Right ventricle myocardium inferior (tissue), 1 donor: ENCODE measurements around the gene NAV2. TPM values are rescaled to one million over a fixed set of nuclear protein-coding genes. Genes with fewer than 3 reads are reported as not detected.
A peak's percentile ranks its signal among the peaks of the same experiment; 100 is the strongest.
"Not testable (repeated sequence)": the region's sequence is repeated elsewhere in the genome, so short reads cannot be mapped to it uniquely, and the experiment has no call there.

Source experiments
- ATAC-seq: fragments of 200-7000 bp; cut with Tn5 transposase; one replicate; pipeline ENCODE4 v1.9.1; 2020; ENCODE audit warnings: mild to moderate bottlenecking, moderate library complexity
- DNase-seq: peaks from one replicate; pipeline ENCODE4 v3.0.0; 2021; ENCODE audit errors: missing footprints
- intact Hi-C: fragments of 100-400 bp; cut with DNase I; formaldehyde crosslinking; loops from one replicate; pipeline ENCODE4 v1.11.0; 2022
- total RNA-seq: library from RNA; stranded (reverse); fragmentation: NEBNext Ultra II Directional; extraction: Animal tissue kit (Norgen Biotek cat#: 25700); gene quantifications from one replicate; pipeline ENCODE4 v1.2.1, GENCODE V29; 2021
- donor health status: DM: no; HTN: yes; CAD: no; lungs with severe emphysema.

Gene NAV2
- total RNA-seq, 1 donor from 2014 or later: 14.0 TPM

- DNase-seq (no peak), ATAC-seq (no peak)
- intact Hi-C loops: no loop called here
Observed at GRCh38 chr11:19917069-19917468, 204.4 kb downstream of the NAV2 start.

DNA sequence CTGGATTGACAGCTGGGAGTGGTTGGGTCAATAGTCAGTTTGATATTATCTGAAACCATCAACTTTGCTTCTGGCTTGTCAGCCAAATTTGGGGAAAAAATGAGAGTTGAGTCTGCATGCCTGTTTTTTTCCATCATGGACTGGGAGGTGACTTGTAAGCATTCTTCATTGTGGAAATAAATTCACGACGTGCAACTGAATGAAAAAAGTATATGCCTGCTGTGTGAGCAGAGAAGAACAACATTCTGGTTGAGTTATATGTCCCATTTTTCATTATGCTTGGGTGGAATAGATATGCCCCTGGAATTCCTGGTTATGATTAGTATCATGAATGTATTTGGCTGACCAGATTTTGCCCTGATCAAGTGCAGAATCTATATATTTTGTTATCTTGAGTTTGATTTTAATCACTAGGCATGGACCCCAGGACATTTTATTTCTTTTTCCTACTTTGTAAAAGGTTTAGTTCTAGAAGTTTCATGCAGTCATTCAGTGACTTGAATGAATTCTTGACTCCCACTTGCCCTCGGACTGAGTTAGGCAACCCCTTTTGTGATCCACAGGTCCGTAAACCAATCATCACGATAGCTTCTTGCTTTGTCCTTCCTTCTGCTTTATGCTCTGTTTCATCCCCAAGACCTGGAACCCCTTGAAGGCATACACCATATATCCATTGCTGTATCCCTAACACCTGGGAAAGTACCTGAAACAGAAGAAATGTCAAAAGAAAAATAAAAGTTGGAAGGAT lies 205.8 kb downstream of the NAV2 start:
- ATAC-seq (no peak), DNase-seq (no peak)
- intact Hi-C loops: no loop called here

DNA sequence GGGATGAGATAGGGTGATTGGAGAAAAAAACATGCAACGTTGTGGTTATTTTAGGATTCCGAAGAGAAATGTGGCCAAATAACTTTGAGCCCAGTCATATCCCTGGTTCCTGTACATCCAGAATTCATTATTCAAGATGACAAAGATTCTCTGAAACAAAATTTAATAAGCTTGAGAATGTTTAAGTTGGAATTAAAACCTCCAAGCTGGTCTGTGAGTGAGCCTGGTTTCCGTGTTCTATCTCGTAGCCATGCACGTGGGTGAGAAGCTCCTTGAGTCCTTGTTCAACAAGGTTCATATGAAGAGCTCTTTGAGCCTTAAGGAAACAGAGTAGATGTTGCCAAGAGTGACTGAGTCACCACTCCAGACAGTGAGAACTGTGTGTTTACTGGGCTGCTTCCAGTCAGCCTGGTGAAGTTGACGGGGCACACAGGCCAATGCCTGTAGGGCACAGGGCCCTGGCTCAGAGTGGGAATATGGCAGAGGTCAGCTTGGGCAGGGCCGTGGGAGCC lies 206.5 kb downstream of the NAV2 start:
- intact Hi-C loops: no loop called here
- no peak for DNase-seq

DNA sequence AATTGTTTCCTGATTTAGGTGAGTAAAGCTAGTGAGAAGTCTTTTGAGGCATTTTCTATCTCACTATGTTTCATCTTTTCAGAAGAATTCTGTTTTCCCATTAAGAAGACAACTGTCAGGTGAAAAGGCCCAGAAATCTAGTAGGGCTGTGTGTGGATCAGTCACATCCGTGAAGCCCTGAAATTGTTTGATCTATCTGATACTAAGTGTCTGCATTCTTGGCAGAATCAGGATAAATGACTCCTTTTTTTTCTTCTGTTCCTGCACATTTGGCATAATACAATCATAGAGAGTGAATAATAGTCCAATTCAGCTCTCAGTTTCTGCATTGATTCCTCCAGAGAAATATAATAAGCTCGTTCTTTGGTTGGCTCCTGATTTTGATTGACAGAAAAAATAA lies 208.3 kb downstream of the NAV2 start:
- DNase-seq (no peak), ATAC-seq (no peak)
- intact Hi-C loops: no loop called here

More for the DNA sequence above, 206.5 kb downstream of the NAV2 start:
- ATAC-seq: peak; percentile 84

GRCh38 chr11:19921976-19922688 lies 209.5 kb downstream of the NAV2 start:
- DNase-seq: no peak
- intact Hi-C loops: no loop called here
- no peak for ATAC-seq

- ATAC-seq (no peak), DNase-seq (no peak)
- intact Hi-C loops: no loop called here
Observed at GRCh38 chr11:19922689-19923035, 210.0 kb downstream of the NAV2 start.

GRCh38 chr11:19923626-19924025 lies 211.0 kb downstream of the NAV2 start:
- intact Hi-C loops: no loop called here
- no peak for ATAC-seq
- DNase-seq: no peak

DNA sequence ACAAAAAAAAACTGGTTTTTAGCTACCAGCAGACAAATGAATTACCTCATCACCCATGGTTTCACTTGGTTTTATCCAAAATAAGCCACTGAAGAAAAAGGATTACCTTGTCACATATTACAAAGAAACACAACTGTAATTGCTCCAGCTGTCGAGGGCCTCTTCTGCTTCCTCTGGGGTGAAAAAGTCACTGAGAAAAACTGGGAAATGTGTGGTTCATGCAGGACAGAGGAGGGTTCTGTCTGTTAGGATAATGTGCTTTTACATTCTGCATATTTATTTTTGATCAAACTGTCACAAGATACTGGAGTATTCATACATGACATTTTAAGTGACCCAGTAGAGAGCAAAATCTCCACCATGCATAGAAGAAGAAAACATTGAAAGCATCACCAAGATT lies 211.7 kb downstream of the NAV2 start:
- no peak for ATAC-seq
- no peak for DNase-seq
- intact Hi-C loops: no loop called here

DNA sequence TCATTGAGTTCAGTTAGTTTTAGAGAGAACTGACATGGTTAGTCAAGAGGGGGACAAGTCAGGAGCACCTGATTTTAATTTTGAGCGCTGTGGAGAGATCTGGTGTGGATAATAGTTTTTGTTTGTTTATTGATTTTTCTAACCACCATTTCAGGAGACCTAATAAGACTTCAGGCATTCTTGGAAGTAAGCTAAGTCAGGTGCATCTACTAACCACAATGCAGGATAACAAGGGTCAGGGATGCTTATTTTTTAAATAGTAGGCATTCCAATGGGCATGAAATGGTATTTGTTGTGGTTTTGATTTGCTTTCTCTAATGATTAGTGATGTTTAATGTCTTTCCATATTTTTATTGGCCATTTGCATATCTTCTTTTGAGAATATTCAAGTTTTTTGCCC lies 212.1 kb downstream of the NAV2 start:
- intact Hi-C loops: no loop called here
- DNase-seq (no peak), ATAC-seq (no peak)

DNA sequence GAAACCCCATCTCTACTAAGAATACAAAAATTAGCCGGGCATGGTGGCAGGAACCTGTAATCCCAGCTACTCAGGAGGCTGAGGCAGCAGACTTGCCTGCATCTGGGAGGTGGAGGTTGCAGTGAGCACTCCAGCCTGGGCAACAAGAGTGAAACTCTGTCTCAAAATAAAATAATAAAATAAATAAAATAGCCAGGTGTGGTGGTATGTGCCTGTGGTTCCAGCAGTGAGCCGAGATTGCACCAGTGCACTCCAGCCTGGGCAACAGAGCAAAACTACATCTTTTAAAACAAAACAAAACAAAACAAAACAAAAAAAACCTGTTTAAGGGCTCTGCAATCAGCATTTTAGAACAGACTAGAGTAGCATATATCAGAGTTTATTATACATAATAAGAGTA lies 214.8 kb downstream of the NAV2 start:
- intact Hi-C loops, DNase-seq, ATAC-seq: not testable (repeated sequence)

- intact Hi-C loops: no loop called here
- ATAC-seq: no peak
- no peak for DNase-seq
Observed at GRCh38 chr11:19929147-19929546, 216.5 kb downstream of the NAV2 start.

DNA sequence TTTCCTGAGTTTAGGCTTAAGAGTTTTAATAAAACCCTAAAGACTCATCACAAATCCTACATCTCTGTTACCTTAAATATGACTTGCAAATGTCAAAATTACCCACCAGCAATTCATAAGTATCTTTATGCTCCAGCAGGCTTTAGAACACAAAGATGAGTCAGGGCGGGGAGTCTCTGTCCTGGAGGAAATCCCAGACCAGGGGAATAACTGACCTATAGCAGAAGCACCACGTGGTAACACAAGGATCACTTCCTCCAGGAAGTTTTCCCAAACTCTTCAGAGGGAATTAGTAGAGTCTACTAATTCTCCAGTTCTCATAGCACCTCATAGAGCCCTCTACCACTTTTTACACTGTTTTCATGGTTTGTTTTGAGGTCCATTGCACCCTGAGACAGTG lies 217.0 kb downstream of the NAV2 start:
- intact Hi-C loops: no loop called here
- DNase-seq: no peak
- no peak for ATAC-seq

DNA sequence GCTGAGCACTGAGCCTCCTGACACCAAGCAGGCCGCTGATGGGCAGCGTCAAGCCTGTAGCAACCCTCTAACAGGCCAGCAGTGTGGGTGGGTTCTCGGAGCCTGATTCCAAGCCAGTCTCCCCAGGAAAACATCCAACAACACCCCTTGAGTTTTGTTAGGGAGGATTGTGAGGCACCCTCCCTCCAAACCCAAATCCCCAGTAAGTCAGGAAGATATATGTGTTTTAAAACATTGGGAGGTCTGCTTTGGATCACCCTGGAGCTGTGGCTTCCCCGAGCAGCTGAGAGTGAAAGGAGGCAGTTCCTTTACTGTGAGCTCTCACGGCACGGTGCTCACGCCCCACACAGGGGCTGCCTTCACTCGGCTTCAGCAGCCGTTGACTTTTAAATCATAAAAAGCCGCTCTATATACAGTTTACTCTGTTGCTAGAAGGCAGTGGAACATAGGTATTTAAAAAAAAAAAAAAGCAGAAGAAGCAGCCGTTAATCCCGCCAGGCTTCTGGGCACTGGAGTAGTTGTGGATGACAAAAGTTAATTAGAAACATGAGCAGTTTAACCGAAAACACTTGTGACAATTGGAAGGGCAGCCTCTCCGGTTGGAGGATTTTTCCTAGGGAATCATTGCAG lies 218.6 kb downstream of the NAV2 start:
- intact Hi-C loops: no loop called here
- DNase-seq (no peak), ATAC-seq (no peak)

DNA sequence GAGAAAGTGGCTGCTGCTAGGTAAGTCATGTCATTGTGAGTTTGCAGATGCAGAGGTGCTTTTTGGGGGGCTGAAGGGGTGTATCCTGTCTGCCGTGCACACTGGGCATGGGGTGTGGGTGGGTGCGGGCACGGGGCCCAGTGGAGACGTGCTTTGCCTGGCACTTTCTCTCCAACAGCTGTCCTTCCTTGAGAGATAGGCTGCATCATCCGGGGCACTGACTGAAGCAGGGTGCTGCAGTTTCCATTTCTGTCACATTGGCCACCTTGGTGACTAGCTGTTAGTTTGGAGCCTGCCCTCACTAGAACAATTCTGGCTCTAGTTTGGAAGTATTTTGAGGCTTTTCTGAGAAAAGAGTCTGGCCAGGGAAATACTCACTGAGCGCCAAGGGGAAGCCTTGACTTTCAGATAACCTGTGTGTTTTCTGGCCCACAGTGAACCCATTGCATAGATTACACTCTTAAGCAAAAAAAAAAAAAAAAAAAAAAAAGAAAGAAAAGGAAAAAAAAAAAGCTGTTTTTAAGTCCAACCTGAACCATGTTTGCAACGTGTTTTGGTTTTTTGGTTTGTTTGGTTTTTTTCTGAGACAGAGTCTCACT lies 219.2 kb downstream of the NAV2 start:
- intact Hi-C loops: no loop called here
- ATAC-seq (no peak), DNase-seq (no peak)

DNA sequence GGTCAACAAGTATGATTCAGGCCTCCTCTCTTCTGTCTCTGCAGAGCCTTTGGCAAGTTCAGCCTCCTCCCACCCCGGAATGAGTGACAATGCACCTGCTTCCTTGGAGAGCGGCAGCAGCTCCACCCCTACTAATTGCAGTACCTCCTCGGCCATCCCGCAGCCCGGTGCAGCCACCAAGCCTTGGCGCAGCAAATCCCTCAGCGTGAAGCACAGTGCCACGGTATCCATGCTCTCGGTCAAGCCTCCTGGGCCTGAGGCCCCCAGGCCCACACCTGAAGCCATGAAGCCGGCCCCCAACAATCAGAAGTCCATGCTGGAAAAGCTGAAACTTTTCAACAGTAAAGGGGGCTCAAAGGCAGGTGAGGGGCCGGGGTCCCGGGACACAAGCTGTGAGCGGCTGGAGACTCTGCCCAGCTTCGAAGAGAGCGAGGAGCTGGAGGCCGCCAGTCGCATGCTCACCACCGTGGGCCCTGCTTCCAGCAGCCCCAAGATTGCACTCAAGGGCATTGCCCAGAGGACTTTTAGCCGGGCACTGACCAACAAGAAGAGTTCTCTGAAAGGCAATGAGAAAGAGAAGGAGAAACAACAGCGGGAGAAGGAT lies 220.6 kb downstream of the NAV2 start:
- ATAC-seq: no peak
- intact Hi-C loops: no loop called here
- no peak for DNase-seq

- DNase-seq (no peak), ATAC-seq (no peak)
- intact Hi-C loops: no loop called here
Observed at GRCh38 chr11:19933801-19934488, 221.3 kb downstream of the NAV2 start.

DNA sequence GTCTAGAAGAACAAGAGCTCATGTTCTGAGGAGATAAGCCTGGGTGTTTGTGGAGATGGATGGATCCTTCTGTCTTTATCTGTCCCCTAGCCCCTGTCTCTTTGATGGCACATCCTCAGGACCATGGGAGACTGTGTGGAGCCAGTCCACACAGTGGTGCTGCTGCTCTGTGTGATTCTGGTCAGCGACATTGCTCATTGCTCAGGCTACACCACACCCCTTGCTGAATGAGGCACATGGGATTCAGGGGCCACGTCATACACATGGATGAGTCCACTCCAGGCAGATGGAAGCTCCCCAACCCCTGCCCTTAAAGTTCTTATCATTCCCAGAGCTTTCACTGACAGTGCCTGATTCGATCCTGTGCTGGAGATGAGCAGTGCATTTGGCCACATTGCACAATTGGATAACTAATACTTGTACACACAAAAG lies 222.2 kb downstream of the NAV2 start:
- no peak for ATAC-seq
- intact Hi-C loops: loop anchor here (5.0 kb wide), 2 partner anchors 197 to 417 kb away; no protein-coding TSS in a partner anchor

DNA sequence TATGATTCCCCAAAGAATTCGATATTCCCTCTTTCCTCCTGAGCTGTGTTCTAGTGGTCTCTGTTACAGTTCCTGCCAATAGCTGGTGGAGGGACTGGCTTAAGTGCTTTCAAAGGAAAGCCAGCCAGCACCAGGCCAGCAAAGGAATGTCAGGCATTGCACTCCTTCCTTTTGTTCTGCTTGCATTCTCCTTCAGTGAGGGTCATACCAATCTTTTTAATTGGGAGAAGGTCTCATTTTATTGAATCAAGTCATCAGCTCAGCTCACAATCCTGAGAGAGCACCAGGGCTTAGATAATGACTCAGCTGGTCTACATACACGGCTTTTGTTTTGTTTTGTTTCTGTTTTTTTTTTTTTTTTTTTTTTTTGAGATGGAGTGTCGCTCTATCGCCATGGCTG lies 222.9 kb downstream of the NAV2 start:
- ATAC-seq: no peak
- intact Hi-C loops: loop anchor here (5.0 kb wide), 2 partner anchors 197 to 417 kb away; no protein-coding TSS in a partner anchor
- no peak for DNase-seq

More for the DNA sequence above, 222.2 kb downstream of the NAV2 start:
- DNase-seq: no peak
